Omental fat pad (tissue), 4 donors: Measurements from ENCODE around the gene MAP6D1. TPM values are rescaled to one million over a fixed set of nuclear protein-coding genes. Genes with fewer than 3 reads are reported as not detected.

ENCODE experiments used
- ATAC-seq: fragments of 150-250 bp; one replicate; pipeline ENCODE4 v1.9.1; 2016; ENCODE audit warnings: mild to moderate bottlenecking, moderate library complexity; ENCODE audit not compliant: low FRiP score
- DNase-seq: peaks from one replicate; pipeline ENCODE4 v3.0.0-alpha.2; 2019; ENCODE audit warnings: low spot score
- total RNA-seq, 4 donors: library from RNA; depleted of rRNA; stranded (reverse); fragments of >200 nt; gene quantifications; one replicate each; pipeline ENCODE4 v1.1.0, GENCODE V29; 2016
- TF ChIP-seq, protein P1 (sequence below), 3 donors: fragments of 450-650 bp; IDR thresholded peaks; one replicate each; pipeline ENCODE4 v1.5.1; 2016 to 2017; ENCODE audit warnings: antibody characterized with exemption in 3 of 3, mild to moderate bottlenecking in 3 of 3, moderate library complexity in 2 of 3

Gene MAP6D1
- total RNA-seq, 4 donors from 2014 or later, result 1.8 to 2.8 (median 2.4) TPM; not detected in 1

DNA sequence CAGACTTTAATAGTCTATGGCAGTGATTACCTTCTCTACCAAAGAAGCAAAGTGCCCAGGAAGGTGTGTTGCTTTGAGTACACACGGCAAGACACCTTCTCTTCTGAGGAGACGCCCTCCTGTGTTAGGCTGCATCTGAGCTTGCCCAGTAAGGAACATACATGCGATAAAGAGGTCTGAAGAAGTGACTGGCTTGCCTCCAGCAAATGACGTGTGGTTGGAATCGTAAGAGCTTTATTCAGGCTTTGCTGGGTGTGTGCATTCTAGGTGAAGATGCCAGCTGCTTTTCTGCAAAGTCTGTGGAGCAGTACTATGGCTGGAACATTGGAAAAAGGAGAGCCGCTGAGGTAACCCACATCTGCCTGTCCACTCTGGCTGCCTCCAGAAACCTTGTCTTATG lies 22.4 kb downstream of the MAP6D1 start:
- ATAC-seq (no peak), DNase-seq (no peak)
- TF ChIP-seq, protein P1, sequence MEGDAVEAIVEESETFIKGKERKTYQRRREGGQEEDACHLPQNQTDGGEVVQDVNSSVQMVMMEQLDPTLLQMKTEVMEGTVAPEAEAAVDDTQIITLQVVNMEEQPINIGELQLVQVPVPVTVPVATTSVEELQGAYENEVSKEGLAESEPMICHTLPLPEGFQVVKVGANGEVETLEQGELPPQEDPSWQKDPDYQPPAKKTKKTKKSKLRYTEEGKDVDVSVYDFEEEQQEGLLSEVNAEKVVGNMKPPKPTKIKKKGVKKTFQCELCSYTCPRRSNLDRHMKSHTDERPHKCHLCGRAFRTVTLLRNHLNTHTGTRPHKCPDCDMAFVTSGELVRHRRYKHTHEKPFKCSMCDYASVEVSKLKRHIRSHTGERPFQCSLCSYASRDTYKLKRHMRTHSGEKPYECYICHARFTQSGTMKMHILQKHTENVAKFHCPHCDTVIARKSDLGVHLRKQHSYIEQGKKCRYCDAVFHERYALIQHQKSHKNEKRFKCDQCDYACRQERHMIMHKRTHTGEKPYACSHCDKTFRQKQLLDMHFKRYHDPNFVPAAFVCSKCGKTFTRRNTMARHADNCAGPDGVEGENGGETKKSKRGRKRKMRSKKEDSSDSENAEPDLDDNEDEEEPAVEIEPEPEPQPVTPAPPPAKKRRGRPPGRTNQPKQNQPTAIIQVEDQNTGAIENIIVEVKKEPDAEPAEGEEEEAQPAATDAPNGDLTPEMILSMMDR (IDR thresholded peaks at IDR 0.05), result no peak

DNA sequence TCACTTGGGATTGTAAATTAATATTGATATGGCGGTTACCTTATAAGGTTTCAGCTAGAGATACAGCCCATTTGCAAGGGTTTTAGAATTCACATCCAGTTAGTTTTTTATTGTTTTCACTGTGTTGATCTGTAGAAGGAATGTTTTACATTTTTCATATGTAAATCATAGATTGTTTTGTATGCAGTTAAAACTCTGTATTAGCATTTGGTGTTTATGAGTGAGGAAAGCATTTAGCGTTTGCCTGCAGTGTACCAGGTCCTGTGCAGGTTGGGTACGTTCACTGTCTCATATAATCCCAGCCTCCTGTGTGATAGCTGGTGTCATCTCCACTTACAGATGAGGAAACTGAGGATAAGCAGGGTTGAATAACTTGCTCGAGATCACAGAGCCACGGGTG lies 23.8 kb downstream of the MAP6D1 start:
- DNase-seq, result no peak

DNA sequence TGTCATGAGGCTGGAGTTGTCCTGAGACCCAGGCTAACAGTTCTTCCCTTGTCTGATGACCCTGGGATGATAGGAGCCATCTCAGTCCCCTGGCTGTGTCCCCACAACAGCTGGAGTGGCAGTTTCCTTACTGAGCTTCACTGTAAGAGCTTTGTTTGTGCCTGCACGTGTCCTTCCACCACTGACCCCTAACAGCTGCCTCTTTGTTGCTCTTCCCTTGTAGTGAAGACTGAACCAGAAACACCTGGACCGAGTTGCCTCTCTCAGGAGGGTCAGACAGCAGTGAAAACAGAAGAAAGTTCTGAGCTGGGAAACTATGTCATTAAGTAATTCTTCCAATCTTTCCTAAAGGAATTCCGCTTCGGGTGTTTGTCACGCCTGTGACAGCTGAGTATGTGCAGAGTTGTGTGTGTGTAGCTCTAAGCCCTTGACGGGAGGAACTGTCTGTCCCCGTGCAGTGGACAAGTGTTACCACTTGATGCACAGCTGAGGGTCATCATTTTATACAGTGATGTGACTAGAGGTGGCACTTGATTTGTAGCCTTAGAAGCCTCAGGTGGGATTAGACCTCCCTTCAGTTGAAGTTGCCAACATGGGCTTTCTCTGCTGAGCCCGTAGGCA lies 25.0 kb downstream of the MAP6D1 start:
- TF ChIP-seq, protein P1 (IDR thresholded peaks at IDR 0.05), result no peak
- ATAC-seq (no peak), DNase-seq (no peak)

More for the DNA sequence above, 23.8 kb downstream of the MAP6D1 start:
- TF ChIP-seq, protein P1 (IDR thresholded peaks at IDR 0.05), result no peak
- ATAC-seq, result no peak

DNA sequence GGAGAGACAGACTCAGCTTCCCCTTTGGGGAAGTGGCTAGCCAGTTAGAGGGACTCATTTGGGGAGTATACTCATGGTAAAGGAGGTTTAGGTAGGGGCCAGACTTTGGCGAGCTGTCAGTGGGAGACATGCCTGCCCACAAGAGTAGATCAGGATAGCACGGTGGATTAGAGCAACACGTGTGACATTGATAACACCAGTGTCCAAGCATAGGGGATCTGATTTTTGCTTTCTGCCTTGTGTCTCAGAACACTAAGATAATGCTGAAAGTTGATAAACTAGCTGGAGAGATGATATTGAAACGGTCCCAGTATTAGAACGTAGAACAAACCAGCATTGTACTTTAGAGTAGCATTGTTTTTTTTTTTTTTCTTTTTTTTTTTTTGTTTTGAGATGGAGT lies 25.9 kb downstream of the MAP6D1 start:
- ATAC-seq (no peak), DNase-seq (no peak)
- TF ChIP-seq, protein P1 (IDR thresholded peaks at IDR 0.05), result no peak

DNA sequence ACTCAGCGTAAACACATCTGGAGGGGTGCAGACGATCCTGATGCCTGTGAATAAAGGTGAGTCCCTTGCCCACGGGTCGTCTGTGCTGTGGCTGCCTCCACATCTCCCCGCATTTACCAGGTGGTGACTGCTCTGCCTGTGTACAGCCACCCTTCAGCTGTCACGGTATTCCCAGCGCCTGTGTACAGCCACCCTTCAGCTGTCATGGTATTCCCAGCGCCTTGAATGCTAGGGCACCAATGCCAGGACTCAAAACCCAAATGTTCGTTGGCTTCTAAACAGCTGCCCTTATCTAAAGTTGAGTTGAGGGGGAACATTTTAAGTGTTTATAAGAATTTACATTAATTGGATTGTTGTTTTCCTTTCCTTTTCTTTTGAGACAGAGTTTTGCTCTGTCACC lies 27.4 kb downstream of the MAP6D1 start:
- ATAC-seq, result no peak
- TF ChIP-seq, protein P1 (IDR thresholded peaks at IDR 0.05), result no peak
- DNase-seq, result no peak

DNA sequence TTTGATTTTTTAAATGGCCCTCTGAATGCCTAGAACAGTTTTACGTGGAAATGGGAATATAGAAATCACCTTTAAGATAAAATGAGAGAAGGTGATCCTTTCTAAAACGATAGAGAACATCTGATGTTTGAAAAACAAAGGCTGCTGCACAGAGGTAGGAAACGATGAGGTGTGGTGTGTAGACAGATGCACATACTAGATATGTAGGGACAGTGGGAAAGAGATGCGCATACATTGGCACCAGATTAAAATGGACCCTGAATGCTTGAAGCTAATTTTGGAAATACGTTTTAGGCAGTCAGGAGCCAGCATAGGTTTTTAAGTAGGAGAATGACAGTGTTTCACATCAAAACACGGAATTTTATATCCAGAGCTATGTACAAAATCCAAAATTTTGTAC lies 29.0 kb downstream of the MAP6D1 start:
- no peak for DNase-seq
- no peak for ATAC-seq
- TF ChIP-seq, protein P1 (IDR thresholded peaks at IDR 0.05), result no peak

DNA sequence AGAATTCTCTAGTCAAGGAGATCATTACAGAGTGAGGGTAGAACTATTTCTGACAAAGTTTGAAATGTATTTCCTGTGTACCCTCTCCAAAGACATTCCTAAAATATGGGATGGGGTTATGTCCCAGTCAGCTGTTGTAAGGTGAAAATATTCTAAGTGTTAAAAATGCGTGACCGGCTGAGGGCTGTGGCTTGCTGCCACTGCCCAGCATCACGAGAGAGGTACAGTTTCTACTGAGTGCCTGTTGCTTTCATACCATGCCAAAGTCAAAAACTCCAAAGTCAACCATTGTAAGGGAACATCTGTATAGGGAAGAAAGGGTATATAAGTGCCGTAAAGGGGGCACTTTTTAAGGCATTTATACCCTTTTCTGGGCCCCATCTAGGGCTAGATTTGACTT lies 30.9 kb downstream of the MAP6D1 start:
- TF ChIP-seq, protein P1 (IDR thresholded peaks at IDR 0.05), result no peak
- ATAC-seq (no peak), DNase-seq (no peak)
